ENCODE measurements around the gene ZNF652.

DNA sequence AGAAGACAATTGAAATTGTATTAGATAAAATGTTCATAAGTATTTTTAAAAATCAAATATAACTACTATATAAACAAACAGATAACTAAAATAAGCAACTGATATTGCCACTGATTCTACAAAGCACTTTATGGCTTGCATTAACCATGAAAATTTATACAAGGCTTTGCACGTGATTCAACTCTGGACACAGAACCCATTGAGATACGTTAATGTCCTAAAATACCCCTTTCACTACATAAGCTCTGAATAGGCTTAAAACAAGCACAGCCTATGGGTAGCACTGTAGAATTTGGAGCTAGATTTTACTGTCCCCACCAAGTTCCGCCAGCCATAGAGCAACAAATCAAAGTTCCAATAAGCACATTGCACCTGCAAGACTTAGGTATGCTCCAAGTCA is 4.5 kb downstream of the ZNF652 start:
- TF ChIP-seq, protein P1, sequence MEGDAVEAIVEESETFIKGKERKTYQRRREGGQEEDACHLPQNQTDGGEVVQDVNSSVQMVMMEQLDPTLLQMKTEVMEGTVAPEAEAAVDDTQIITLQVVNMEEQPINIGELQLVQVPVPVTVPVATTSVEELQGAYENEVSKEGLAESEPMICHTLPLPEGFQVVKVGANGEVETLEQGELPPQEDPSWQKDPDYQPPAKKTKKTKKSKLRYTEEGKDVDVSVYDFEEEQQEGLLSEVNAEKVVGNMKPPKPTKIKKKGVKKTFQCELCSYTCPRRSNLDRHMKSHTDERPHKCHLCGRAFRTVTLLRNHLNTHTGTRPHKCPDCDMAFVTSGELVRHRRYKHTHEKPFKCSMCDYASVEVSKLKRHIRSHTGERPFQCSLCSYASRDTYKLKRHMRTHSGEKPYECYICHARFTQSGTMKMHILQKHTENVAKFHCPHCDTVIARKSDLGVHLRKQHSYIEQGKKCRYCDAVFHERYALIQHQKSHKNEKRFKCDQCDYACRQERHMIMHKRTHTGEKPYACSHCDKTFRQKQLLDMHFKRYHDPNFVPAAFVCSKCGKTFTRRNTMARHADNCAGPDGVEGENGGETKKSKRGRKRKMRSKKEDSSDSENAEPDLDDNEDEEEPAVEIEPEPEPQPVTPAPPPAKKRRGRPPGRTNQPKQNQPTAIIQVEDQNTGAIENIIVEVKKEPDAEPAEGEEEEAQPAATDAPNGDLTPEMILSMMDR (IDR thresholded peaks at IDR 0.05) = no peak
- TF ChIP-seq POLR2A (IDR thresholded peaks at IDR 0.05) = no peak

All from Peyer's patch (tissue), 4 donors.